Stimulated activated CD4-positive, alpha-beta T cell treated with anti-CD3 and anti-CD28 coated beads, Interleukin-15, amount 100 ng/mL, for 48 hours (primary cell): ENCODE results near the gene OR2Z1.
"Not testable (repeated sequence)": the region's sequence is repeated elsewhere in the genome, so short reads cannot be mapped to it uniquely, and the experiment has no call there.

Experiments
- DNase-seq, 2 donors: peaks; one replicate each; pipeline ENCODE4 v3.0.0-alpha.2; 2020; ENCODE audit warnings: low read depth in 2 of 2

The OR2Z1 gene

GRCh38 chr19:8703223-8703622 lies 18.2 kb upstream of the OR2Z1 start:
- no peak for DNase-seq

GRCh38 chr19:8705304-8705703 lies 16.1 kb upstream of the OR2Z1 start:
- not testable (repeated sequence) for DNase-seq

GRCh38 chr19:8705742-8706141 lies 15.7 kb upstream of the OR2Z1 start:
- DNase-seq, result no peak

- not testable (repeated sequence) for DNase-seq
Measured at GRCh38 chr19:8710337-8710736, 11.1 kb upstream of the OR2Z1 start.

GRCh38 chr19:8722032-8722431 lies 598 bp downstream of the OR2Z1 start:
- DNase-seq, result no peak

GRCh38 chr19:8724276-8724675 lies 2.8 kb downstream of the OR2Z1 start:
- DNase-seq, result no peak

GRCh38 chr19:8731428-8732169 lies 10.2 kb downstream of the OR2Z1 start:
- no peak for DNase-seq

GRCh38 chr19:8738377-8738776 lies 16.9 kb downstream of the OR2Z1 start:
- no peak for DNase-seq

- DNase-seq, result not testable (repeated sequence)
Measured at GRCh38 chr19:8739291-8740065, 18.0 kb downstream of the OR2Z1 start.

GRCh38 chr19:8767257-8767656 lies 45.8 kb downstream of the OR2Z1 start:
- not testable (repeated sequence) for DNase-seq

- DNase-seq, result not testable (repeated sequence)
Measured at GRCh38 chr19:8769265-8769664, 47.8 kb downstream of the OR2Z1 start.

- not testable (repeated sequence) for DNase-seq
Measured at GRCh38 chr19:8773587-8773986, 52.2 kb downstream of the OR2Z1 start.
